GM12891 (cell line): ENCODE measurements around the gene ELF2.
"Not testable (repeated sequence)": the region's sequence is repeated elsewhere in the genome, so short reads cannot be mapped to it uniquely, and the experiment has no call there.

ENCODE experiments used
- DNase-seq: peaks from one replicate; pipeline ENCODE4 v3.0.0; 2011; ENCODE audit warnings: low spot score; ENCODE audit not compliant: insufficient read length
- FAIRE-seq: peaks from 2 replicates; lab custom pipeline; 2011; peaks lifted over from hg19 to GRCh38; lab: Jason Lieb, UNC
- PAX5 ChIP-seq: IDR thresholded peaks from 2 replicates; pipeline ENCODE4 v1.6.1; 2011; ENCODE audit warnings: low read length, moderate library complexity, mild to moderate bottlenecking; ENCODE audit not compliant: insufficient read depth, severe bottlenecking
- POLR2A ChIP-seq: IDR thresholded peaks from 2 replicates; pipeline ENCODE4 v1.6.1; 2011; ENCODE audit warnings: low read depth, low read length, control low read depth
- POLR2AphosphoS5 ChIP-seq: IDR thresholded peaks from 2 replicates; pipeline ENCODE4 v1.6.1; 2011; ENCODE audit warnings: low read depth, low read length, control low read depth
- POU2F2 ChIP-seq: IDR thresholded peaks from 2 replicates; pipeline ENCODE4 v1.6.1; 2011; ENCODE audit warnings: low read depth, mild to moderate bottlenecking, control low read depth, low read length, moderate library complexity
- SPI1 ChIP-seq: IDR thresholded peaks from 2 replicates; pipeline ENCODE4 v1.6.1; 2011; ENCODE audit warnings: low read depth, low read length, control low read depth
- TAF1 ChIP-seq: IDR thresholded peaks from 2 replicates; pipeline ENCODE4 v1.6.1; 2011; ENCODE audit warnings: low read depth, low read length, control low read depth

Gene ELF2

GRCh38 chr4:139017861-139018260 lies 159.2 kb downstream of the ELF2 start:
- FAIRE-seq (no peak), DNase-seq (no peak)
- no peak for TF ChIP-seq POLR2A
- no peak for TF ChIP-seq POU2F2
- TF ChIP-seq POLR2AphosphoS5: no peak

- TF ChIP-seq POLR2AphosphoS5: no peak
- TF ChIP-seq SPI1: peak; percentile 7; the same call in 1 of the 2 replicates
- no peak for TF ChIP-seq PAX5
- no peak for FAIRE-seq
- DNase-seq: peak; percentile 44
Observed at GRCh38 chr4:139015948-139016471, 161.0 kb downstream of the ELF2 start.

GRCh38 chr4:139015269-139015947 lies 161.6 kb downstream of the ELF2 start, which contains the start of gene NOCT:
TSS of gene NOCT (plus strand) at chr4:139015781. CDS start at chr4:139015982, 201 bp downstream.
- FAIRE-seq: peak; percentile 96
- TF ChIP-seq TAF1 (peak; percentile 98), POU2F2 (peak; percentile 66), PAX5 (no peak), SPI1 (no peak), POLR2A (peak; percentile 95), POLR2AphosphoS5 (peak; percentile 95)
- DNase-seq: peak; percentile 88

GRCh38 chr4:139014371-139015268 lies 162.4 kb downstream of the ELF2 start:
- DNase-seq: no peak
- TF ChIP-seq SPI1 (no peak), PAX5 (no peak), POLR2A (no peak), POU2F2 (no peak; the same call in 1 of the 2 replicates), TAF1 (no peak), POLR2AphosphoS5 (no peak)
- no peak for FAIRE-seq

DNA sequence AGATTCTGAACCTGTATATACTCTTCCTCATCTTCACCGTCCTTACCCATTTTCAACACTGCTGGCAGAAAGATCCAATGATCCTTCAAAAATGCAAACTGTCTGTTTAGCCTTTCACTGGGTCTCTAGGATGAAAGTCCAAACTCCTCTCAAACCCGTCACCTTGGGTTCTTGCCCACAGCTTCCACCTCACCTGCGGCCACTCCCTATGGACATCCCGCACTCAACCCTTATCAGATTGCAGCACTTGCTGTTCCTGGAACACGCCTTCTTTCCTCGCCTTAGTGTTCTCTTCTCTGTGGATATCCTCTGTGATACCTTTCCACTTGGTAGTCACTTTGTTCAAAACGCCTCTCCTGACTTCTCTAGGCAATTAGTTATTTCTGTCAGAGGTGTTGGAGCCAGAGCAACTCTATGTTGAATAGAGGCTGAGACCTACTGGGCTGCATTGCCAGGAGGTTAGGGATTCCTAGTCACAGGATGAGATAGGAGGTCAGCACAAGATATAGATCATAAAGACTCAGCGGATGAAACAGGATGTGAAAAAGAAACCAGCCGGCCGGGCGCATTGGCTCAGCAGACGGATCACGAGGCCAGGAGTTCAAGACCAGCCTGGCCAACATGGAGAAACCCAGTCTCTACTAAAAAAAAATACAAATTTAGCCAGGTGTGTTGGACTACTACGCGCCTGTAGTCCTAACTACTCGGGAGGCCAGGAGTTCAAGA lies 165.6 kb downstream of the ELF2 start:
- DNase-seq (no peak), FAIRE-seq (no peak)
- no peak for TF ChIP-seq SPI1
- no peak for TF ChIP-seq TAF1
- TF ChIP-seq POLR2AphosphoS5: no peak
- TF ChIP-seq PAX5: no peak
- TF ChIP-seq POU2F2: no peak
- TF ChIP-seq POLR2A: no peak

- FAIRE-seq: no peak
- no peak for DNase-seq
- TF ChIP-seq SPI1: no peak
- TF ChIP-seq POU2F2: no peak
- no peak for TF ChIP-seq POLR2A
- no peak for TF ChIP-seq PAX5
- TF ChIP-seq POLR2AphosphoS5: no peak
- no peak for TF ChIP-seq TAF1
Observed at GRCh38 chr4:139009702-139010101, 167.3 kb downstream of the ELF2 start.

GRCh38 chr4:139008278-139008677 lies 168.7 kb downstream of the ELF2 start:
- DNase-seq, FAIRE-seq: not testable (repeated sequence)

DNA sequence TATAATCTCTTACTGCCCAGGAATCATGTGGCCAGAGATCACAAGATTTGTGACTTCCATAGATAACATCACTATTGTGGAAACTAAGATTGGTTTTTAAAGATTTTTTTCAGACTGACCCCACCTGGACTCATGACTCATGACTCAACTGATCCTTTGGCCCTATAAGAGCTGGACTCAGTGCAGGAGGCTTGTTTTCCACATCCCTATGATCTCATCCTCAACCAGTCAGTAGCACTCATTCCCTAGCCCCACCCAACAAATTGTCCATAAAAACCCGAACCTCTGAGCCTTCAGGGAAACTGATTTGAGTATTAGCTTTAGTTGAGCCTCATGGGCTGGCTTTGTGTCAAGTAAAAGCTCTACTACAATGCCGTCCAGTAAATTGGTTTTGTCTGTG lies 169.4 kb downstream of the ELF2 start:
- DNase-seq (no peak), FAIRE-seq (no peak)

More for the DNA sequence above, 169.4 kb downstream of the ELF2 start:
- TF ChIP-seq TAF1: no peak
- TF ChIP-seq PAX5: no peak
- no peak for TF ChIP-seq POU2F2
- TF ChIP-seq POLR2AphosphoS5: no peak
- TF ChIP-seq SPI1: no peak
- TF ChIP-seq POLR2A: no peak
